Measurements from ENCODE around the gene SCRN3. TPM values are rescaled to one million over a fixed set of nuclear protein-coding genes. Genes with fewer than 3 reads are reported as not detected.
"Not testable (repeated sequence)": the region's sequence is repeated elsewhere in the genome, so short reads cannot be mapped to it uniquely, and the experiment has no call there.

The SCRN3 gene
- total RNA-seq, 4 donors from 2014 or later: 14.5 to 27.7 (median 20.4) TPM

DNA sequence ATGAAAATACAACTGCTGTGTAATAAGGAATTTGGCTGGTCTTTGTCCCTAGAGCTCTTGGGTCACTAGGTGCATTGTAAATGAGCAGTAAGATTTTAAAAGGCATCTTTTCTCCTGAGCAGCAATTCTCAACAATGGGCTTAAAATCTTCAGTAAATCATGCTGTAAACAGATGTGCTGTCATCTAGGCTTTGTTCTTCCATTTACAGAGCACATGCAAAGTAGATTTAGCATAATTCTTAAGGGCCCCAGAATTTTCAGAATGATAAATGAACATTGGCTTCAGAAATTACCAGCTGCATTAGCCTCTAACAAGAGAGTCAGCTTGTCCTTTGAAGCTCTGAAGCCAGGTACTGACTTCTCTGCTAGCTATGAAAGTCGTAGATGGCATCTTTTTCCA lies 26.8 kb upstream of the SCRN3 start:
- TF ChIP-seq POLR2AphosphoS5 (IDR thresholded peaks at IDR 0.05) (no peak), POLR2A (IDR thresholded peaks at IDR 0.05; ENCODE audit: low read depth) (no peak), EP300 (IDR thresholded peaks at IDR 0.05) (no peak)
- TF ChIP-seq, protein P1, sequence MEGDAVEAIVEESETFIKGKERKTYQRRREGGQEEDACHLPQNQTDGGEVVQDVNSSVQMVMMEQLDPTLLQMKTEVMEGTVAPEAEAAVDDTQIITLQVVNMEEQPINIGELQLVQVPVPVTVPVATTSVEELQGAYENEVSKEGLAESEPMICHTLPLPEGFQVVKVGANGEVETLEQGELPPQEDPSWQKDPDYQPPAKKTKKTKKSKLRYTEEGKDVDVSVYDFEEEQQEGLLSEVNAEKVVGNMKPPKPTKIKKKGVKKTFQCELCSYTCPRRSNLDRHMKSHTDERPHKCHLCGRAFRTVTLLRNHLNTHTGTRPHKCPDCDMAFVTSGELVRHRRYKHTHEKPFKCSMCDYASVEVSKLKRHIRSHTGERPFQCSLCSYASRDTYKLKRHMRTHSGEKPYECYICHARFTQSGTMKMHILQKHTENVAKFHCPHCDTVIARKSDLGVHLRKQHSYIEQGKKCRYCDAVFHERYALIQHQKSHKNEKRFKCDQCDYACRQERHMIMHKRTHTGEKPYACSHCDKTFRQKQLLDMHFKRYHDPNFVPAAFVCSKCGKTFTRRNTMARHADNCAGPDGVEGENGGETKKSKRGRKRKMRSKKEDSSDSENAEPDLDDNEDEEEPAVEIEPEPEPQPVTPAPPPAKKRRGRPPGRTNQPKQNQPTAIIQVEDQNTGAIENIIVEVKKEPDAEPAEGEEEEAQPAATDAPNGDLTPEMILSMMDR (IDR thresholded peaks at IDR 0.05): no peak
- no peak overlapping the region for H3K4me3 ChIP-seq
- H3K27me3 ChIP-seq: no peaks in the 10 kb centered on the region
- intact Hi-C loops (cut with DNase I): no loop called here
- no peak for DNase-seq (ENCODE audit: extremely low spot score)
- H3K27ac ChIP-seq (replicated peaks in 1 of 4): no peak overlapping the region
- 91% methylated on average over 1 of the region's 1 CpG for WGBS
- no peaks in the 10 kb centered on the region for H3K4me1 ChIP-seq
- H3K36me3 ChIP-seq: peaks cover 14 to 87% (median 43%) of the 10 kb centered on the region in 4 donors
- no peaks in the 10 kb centered on the region for H3K9me3 ChIP-seq

DNA sequence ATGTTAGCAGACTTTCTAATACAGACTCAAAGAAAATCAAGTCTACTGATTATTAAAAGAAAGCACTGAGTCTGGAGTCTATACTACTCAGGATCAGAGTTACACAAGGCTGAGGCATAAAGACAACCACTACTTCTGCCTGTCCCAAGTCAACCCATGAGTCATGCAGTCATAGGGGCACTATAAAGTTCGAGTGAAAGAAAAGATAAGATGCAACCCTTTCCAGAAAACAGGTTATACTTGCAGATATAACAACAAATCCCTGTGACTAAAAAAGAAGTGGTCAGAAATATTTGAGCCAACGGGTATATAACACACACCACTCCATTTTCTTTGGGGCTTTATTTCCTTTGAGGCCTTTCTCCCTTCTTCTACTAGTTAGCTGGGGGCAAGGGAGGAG lies 18.6 kb upstream of the SCRN3 start:
- no peak for TF ChIP-seq POLR2AphosphoS5 (IDR thresholded peaks at IDR 0.05)
- TF ChIP-seq EP300 (IDR thresholded peaks at IDR 0.05): no peak
- TF ChIP-seq, protein P1 (IDR thresholded peaks at IDR 0.05): no peak
- TF ChIP-seq POLR2A (IDR thresholded peaks at IDR 0.05; ENCODE audit: low read depth): no peak
- H3K27me3 ChIP-seq: no peaks in the 10 kb centered on the region
- DNase-seq (ENCODE audit: extremely low spot score): no peak
- no peaks in the 10 kb centered on the region for H3K9me3 ChIP-seq
- 91% methylated on average over 2 of the region's 2 CpGs for WGBS
- no peaks in the 10 kb centered on the region for H3K4me1 ChIP-seq
- H3K4me3 ChIP-seq: no peak overlapping the region
- no peak overlapping the region for H3K27ac ChIP-seq (replicated peaks in 1 of 4)
- H3K36me3 ChIP-seq: peaks cover 47 to 95% (median 80%) of the 10 kb centered on the region in 4 donors
- intact Hi-C loops (cut with DNase I): no loop called here

DNA sequence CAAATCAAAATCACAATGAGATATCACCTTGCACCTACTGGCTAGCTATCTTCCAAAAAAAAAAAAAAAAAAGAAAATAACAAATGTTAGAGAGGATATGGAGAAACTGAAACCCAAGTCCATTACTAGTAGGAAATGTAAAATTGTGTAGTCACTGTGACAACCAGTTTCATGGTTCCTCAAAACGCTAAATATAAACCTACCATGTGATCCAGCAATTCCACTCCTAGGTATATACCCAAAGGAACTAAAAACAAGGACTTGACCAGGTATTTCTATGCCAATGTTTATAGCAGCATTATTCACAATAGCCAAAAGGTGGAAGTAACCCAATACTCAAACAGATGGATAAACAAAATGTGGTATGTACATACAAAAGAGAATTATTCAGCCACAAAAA lies 11.7 kb upstream of the SCRN3 start:
- H3K36me3 ChIP-seq: peaks cover 20 to 91% (median 47%) of the 10 kb centered on the region in 4 donors
- H3K27me3 ChIP-seq: no peaks in the 10 kb centered on the region
- TF ChIP-seq, protein P1 (IDR thresholded peaks at IDR 0.05): no peak
- TF ChIP-seq POLR2AphosphoS5 (IDR thresholded peaks at IDR 0.05) (no peak), POLR2A (IDR thresholded peaks at IDR 0.05; ENCODE audit: low read depth) (no peak), EP300 (IDR thresholded peaks at IDR 0.05) (no peak)
- DNase-seq (ENCODE audit: extremely low spot score): no peak
- H3K4me3 ChIP-seq: no peak overlapping the region
- H3K9me3 ChIP-seq: no peaks in the 10 kb centered on the region
- no peak overlapping the region for H3K27ac ChIP-seq (replicated peaks in 1 of 4)
- intact Hi-C loops (cut with DNase I): no loop called here
- H3K4me1 ChIP-seq: peaks cover 0 to 2% (median 0%) of the 10 kb centered on the region in 4 donors
- 60% methylated on average over 1 of the region's 1 CpG for WGBS

DNA sequence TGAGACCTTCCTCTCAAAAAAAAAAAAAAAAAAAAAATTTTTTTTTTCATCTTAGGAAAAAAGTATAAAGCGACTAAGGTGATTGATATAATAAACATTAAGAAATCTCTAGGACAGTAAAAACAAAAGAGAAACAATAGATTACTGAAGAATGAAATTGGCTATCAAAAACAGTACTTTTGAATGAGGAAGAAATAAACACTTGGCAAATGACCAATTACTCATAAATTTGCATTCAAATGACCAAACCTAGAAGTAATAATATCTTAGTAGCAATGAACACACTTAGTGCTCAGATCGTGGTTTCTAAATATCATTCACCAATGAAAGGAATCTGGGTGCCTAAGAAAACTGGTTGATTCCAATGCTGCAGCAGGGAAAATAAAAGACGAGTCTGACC lies 10.3 kb upstream of the SCRN3 start:
- peaks cover 14 to 92% (median 37%) of the 10 kb centered on the region in 4 donors for H3K36me3 ChIP-seq
- H3K27me3 ChIP-seq: no peaks in the 10 kb centered on the region
- H3K4me1 ChIP-seq: peaks cover 0 to 9% (median 2%) of the 10 kb centered on the region in 4 donors
- 92% methylated on average over 3 of the region's 3 CpGs for WGBS
- TF ChIP-seq POLR2AphosphoS5 (IDR thresholded peaks at IDR 0.05) (no peak), POLR2A (IDR thresholded peaks at IDR 0.05; ENCODE audit: low read depth) (no peak)
- intact Hi-C loops (cut with DNase I): no loop called here
- H3K27ac ChIP-seq (replicated peaks in 1 of 4): no peak overlapping the region
- no peak overlapping the region for H3K4me3 ChIP-seq
- H3K9me3 ChIP-seq: no peaks in the 10 kb centered on the region
- DNase-seq (ENCODE audit: extremely low spot score): no peak

DNA sequence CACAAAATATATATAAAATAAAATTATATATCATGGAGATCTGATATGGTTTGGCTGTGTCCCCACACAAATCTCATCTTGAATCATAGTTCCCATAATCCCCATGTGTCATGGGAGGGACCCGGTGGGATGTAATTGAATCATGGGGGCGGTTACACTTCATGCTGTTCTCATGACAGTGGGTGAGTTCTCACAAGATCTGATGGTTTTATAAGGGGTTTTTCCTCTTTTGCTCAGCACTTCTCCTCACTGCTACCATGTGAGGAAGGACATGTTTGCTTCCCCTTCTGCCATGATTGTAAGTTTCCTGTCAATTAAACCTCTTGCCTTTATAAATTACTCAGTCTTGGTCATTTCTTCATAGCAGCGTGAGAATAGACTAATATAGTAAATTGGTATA lies 6.8 kb upstream of the SCRN3 start:
- WGBS: 96% methylated on average over 3 of the region's 3 CpGs
- Histone ChIP-seq H3K36me3 (peaks cover 9 to 77% (median 34%) of the 10 kb centered on the region in 4 donors), H3K4me1 (peaks cover 17 to 26% (median 18%) of the 10 kb centered on the region in 4 donors)
- H3K27me3 ChIP-seq; intact Hi-C loops (cut with DNase I); DNase-seq (ENCODE audit: extremely low spot score); H3K4me3 ChIP-seq; H3K27ac ChIP-seq (replicated peaks in 1 of 4); H3K9me3 ChIP-seq: not testable (repeated sequence)

DNA sequence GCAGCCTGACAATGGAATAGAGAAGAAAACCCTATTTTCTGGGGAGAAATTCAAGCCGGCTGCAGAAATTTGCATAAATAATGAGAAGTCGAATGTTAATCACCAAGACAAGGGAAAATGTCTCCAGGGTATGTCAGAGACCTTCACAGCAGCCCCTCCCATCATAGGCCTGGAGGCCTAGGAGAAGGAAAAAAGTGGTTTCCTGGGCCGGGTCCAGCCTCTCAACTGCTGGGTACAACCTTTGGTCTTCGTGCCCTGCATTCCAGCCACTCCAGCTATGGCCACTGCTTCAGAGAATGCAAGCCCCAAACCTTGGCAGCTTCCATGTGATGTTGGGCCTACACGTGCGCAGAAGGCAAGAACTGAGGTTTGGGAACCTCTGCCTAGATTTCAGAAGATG lies 6.0 kb upstream of the SCRN3 start:
- Histone ChIP-seq H3K27me3 (no peaks in the 10 kb centered on the region), H3K4me3 (no peak overlapping the region), H3K36me3 (peaks cover 9 to 69% (median 34%) of the 10 kb centered on the region in 4 donors), H3K9me3 (no peaks in the 10 kb centered on the region), H3K4me1 (peaks cover 26 to 35% (median 27%) of the 10 kb centered on the region in 4 donors), H3K27ac (replicated peaks in 1 of 4) (no peak overlapping the region)
- TF ChIP-seq POLR2AphosphoS5 (IDR thresholded peaks at IDR 0.05) (no peak), POLR2A (IDR thresholded peaks at IDR 0.05; ENCODE audit: low read depth) (no peak), EP300 (IDR thresholded peaks at IDR 0.05) (no peak)
- TF ChIP-seq, protein P1 (IDR thresholded peaks at IDR 0.05): no peak
- 83% methylated on average over 6 of the region's 6 CpGs for WGBS
- no peak for DNase-seq (ENCODE audit: extremely low spot score)
- intact Hi-C loops (cut with DNase I): no loop called here

DNA sequence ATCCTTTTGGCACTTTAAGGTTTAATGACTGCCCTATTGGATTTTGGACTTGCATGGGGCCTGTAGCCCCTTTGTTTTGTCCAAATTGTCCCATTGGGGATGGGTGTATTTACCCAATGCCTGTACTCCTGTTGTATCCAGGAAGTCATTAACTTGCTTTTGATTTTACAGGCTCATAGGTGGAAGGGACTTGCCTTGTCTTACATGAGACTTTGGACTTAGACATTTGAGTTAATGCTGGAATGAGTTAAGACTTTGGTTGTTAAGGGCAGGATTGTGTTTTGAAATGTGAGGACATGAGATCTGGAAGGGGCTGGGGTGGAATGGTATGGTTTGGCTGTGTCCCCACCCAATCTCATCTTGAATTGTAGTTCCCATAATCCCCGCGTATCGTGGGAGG lies 5.2 kb upstream of the SCRN3 start:
- intact Hi-C loops (cut with DNase I); H3K4me3 ChIP-seq; H3K27ac ChIP-seq (replicated peaks in 1 of 4); DNase-seq (ENCODE audit: extremely low spot score); H3K9me3 ChIP-seq; H3K27me3 ChIP-seq: not testable (repeated sequence)
- Histone ChIP-seq H3K36me3 (peaks cover 9 to 61% (median 30%) of the 10 kb centered on the region in 4 donors), H3K4me1 (peaks cover 28 to 37% (median 30%) of the 10 kb centered on the region in 4 donors)
- 100% methylated on average over 3 of the region's 3 CpGs for WGBS

All from esophagus muscularis mucosa (tissue), 4 donors.